ENCODE measurements around the gene ZBTB33.
A peak's percentile ranks its signal among the peaks of the same experiment; 100 is the strongest.

The ZBTB33 gene

DNA sequence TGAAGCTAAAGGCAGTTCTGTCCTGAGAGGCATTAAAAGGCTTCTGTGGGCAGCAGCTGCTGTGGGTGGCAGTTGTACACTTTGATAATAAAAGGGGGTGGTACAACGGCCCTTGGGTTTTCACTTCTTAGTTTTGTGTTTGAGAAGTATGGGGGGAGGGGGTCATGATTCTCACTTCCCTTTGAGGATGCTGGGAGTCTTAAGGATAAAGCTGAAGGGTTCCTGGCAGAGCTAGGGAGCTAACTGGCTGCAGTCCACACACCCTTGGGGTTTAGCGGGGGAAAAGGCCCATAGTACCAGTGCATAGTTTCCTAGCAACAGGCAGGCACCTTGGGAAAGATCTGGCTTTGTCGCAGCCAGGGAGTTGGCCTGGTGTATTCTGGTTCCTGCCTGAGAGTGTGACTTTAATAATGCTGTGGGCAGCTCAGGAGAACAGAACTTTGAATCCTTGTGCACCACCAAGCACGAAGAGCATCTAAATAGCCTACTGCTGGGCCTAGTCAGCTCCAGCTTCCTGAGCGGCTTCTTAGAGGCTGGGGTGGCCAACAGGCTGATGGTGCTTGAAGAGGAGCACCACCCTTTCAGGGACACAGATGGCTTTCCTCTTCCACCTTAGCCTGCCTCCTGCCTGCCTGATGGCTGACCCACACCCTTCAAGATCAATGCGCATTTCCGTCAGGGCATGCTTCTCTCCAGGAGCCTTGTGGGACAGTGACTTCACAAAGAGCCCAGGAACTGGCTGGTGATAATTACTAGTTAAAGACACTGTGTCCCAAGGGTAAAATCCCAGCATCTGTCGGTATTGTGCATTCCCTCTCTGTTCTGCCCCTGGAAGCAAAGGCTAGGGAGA lies 12.5 kb downstream of the ZBTB33 start:
- TF ChIP-seq Cebpa-rat (IDR thresholded peaks at IDR 0.05) = no peak
- Histone ChIP-seq H4K20me1 (0 out of 2 replicates have a peak, but pooled peaks cover 3% of the 10 kb centered on the region), H3K36me3 (no peaks in the 10 kb centered on the region), H3K4me2 (peak overlapping the region; percentile 75), H3K9ac (peak overlapping the region; percentile 30; the same call in 1 of the 2 replicates), H3K4me1 (peaks cover 42% of the 10 kb centered on the region), H3K27ac (peak overlapping the region; percentile 71), H3K9me3 (no peaks in the 10 kb centered on the region), H3K27me3 (no peaks in the 10 kb centered on the region), H3K4me3 (no peak overlapping the region; the same call in 1 of the 2 replicates)

GRCh38 chrX:120264341-120264740 lies 13.7 kb downstream of the ZBTB33 start:
- no peak for TF ChIP-seq Cebpa-rat (IDR thresholded peaks at IDR 0.05)
- Histone ChIP-seq H4K20me1 (no peaks in the 10 kb centered on the region), H3K36me3 (no peaks in the 10 kb centered on the region), H3K27ac (no peak overlapping the region), H3K9me3 (no peaks in the 10 kb centered on the region), H3K9ac (no peak overlapping the region), H3K4me2 (peak overlapping the region; percentile 75; the same call in 1 of the 2 replicates), H3K4me3 (no peak overlapping the region), H3K27me3 (no peaks in the 10 kb centered on the region), H3K4me1 (peaks cover 42% of the 10 kb centered on the region)

DNA sequence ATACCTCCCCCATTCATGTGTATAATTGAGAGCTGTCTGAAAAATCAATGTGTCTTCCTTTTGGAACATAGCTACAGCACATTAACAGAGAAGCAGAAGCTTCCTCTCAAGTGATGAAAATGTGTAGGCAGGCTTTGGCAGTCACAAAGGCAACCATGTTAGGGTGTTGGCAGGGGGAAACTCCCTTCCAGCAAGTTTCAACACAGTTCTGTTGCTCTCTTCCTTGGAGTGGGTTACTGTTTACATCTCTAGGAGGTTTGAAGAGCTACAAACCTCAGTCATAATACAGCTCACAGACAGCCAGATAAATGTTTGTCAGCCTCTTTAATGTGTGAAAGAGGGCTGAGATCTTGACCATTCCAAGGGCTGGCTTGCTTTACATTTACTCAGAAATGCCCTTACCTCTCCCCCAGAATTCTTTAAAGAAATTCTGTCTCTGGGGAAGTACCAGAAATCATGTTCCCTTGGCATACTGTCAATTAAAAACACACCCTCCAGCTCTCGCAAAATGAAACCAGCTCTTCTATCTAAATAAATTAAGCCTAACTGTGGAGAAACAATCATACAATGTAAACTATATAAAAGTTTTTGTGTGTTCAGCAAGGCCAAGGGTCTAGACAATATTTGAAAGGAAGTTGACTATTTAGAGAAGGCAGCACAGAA lies 18.9 kb downstream of the ZBTB33 start:
- H3K4me2 ChIP-seq = no peak overlapping the region
- no peaks in the 10 kb centered on the region for H4K20me1 ChIP-seq
- no peak overlapping the region for H3K27ac ChIP-seq
- H3K27me3 ChIP-seq = no peaks in the 10 kb centered on the region
- TF ChIP-seq Cebpa-rat (IDR thresholded peaks at IDR 0.05) = no peak
- no peaks in the 10 kb centered on the region for H3K9me3 ChIP-seq
- no peaks in the 10 kb centered on the region for H3K36me3 ChIP-seq
- no peak overlapping the region for H3K4me3 ChIP-seq
- no peak overlapping the region for H3K9ac ChIP-seq
- H3K4me1 ChIP-seq = 0 out of 2 replicates have a peak, but pooled peaks cover under 1% of the 10 kb centered on the region

DNA sequence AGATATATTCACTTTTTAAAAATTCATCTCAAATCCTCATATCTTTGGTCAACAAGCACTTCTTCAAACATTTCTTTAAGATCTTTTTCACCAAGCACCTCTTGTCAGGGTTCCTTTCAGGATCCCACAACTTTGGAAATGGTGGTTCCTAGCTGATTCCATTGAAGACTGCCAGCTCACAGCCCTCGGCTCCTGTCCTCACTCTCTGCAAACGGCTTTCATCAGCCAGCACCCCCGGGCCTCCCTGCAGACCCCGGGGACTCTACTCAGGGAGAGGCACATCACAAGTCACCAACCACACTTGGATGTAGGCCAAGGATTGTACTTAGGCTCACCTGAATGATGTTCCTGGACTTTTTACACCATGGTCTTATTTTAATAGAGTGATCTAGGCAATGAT lies 20.0 kb downstream of the ZBTB33 start:
- no peaks in the 10 kb centered on the region for H4K20me1 ChIP-seq
- no peak overlapping the region for H3K4me3 ChIP-seq
- H3K9ac ChIP-seq = no peak overlapping the region
- no peaks in the 10 kb centered on the region for H3K27me3 ChIP-seq
- H3K36me3 ChIP-seq = no peaks in the 10 kb centered on the region
- no peaks in the 10 kb centered on the region for H3K4me1 ChIP-seq
- no peak overlapping the region for H3K27ac ChIP-seq
- no peak for TF ChIP-seq Cebpa-rat (IDR thresholded peaks at IDR 0.05)
- no peaks in the 10 kb centered on the region for H3K9me3 ChIP-seq
- H3K4me2 ChIP-seq = no peak overlapping the region

DNA sequence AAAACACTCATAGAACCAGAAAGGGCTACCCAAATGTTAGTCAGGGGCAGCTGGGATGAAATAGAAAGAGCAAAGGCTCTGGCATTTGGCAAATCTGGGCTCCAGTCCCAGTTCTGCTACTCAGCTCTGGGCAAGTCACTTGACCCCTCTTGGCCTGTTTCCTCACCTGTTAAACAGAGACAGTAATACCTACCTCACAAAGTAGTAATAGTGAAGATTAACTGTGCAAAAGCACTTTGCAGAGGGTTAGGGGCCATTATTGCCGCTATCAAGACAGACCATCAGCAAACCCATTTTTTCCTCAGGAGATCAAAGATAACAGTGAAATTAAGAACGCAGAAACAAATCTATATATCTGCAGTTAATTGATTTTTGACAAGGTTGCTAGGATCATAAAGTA lies 20.6 kb downstream of the ZBTB33 start:
- no peak overlapping the region for H3K27ac ChIP-seq
- no peaks in the 10 kb centered on the region for H3K9me3 ChIP-seq
- no peak for TF ChIP-seq Cebpa-rat (IDR thresholded peaks at IDR 0.05)

DNA sequence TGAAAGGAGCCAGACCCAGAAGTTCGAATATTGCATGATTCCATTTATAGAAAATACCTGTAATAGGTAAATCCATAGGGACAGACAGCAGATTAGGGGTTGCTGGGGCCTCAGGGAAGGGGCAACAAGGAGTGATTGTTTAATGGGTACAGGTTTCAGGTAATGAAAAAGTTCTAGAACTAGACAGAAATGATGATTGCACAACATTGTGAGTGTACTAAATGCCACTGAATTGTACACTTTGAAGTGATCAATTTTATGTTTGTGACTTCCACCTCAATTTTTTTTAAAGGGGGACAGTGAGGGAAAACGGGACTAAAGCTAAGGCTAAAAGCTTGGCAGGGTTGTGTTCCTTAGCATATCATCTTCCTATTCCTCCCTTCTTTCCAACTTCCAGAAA lies 23.5 kb downstream of the ZBTB33 start:
- Histone ChIP-seq H3K4me1 (no peaks in the 10 kb centered on the region), H3K9ac (no peak overlapping the region), H3K4me2 (no peak overlapping the region), H3K36me3 (no peaks in the 10 kb centered on the region), H3K27ac (no peak overlapping the region), H3K9me3 (no peaks in the 10 kb centered on the region), H3K4me3 (no peak overlapping the region), H4K20me1 (no peaks in the 10 kb centered on the region), H3K27me3 (no peaks in the 10 kb centered on the region)
- TF ChIP-seq Cebpa-rat (IDR thresholded peaks at IDR 0.05) = peak; percentile 22; the same call in 1 of the 2 replicates

More for the DNA sequence above, 20.6 kb downstream of the ZBTB33 start:
- Histone ChIP-seq H3K4me3 (no peak overlapping the region), H4K20me1 (no peaks in the 10 kb centered on the region), H3K9ac (no peak overlapping the region), H3K4me2 (no peak overlapping the region), H3K27me3 (no peaks in the 10 kb centered on the region), H3K36me3 (no peaks in the 10 kb centered on the region), H3K4me1 (no peaks in the 10 kb centered on the region)

GRCh38 chrX:120274958-120275357 lies 24.3 kb downstream of the ZBTB33 start:
- no peak overlapping the region for H3K4me3 ChIP-seq
- H4K20me1 ChIP-seq = no peaks in the 10 kb centered on the region
- TF ChIP-seq Cebpa-rat (IDR thresholded peaks at IDR 0.05) = no peak
- H3K36me3 ChIP-seq = no peaks in the 10 kb centered on the region
- H3K9ac ChIP-seq = no peak overlapping the region
- no peaks in the 10 kb centered on the region for H3K9me3 ChIP-seq
- no peak overlapping the region for H3K4me2 ChIP-seq
- H3K4me1 ChIP-seq = no peaks in the 10 kb centered on the region
- no peak overlapping the region for H3K27ac ChIP-seq
- H3K27me3 ChIP-seq = no peaks in the 10 kb centered on the region

- Histone ChIP-seq H3K9ac (no peak overlapping the region), H3K4me2 (no peak overlapping the region), H3K27me3 (no peaks in the 10 kb centered on the region), H3K9me3 (no peaks in the 10 kb centered on the region; the same call in 1 of the 2 replicates), H3K36me3 (no peaks in the 10 kb centered on the region), H3K27ac (no peak overlapping the region), H3K4me3 (no peak overlapping the region), H3K4me1 (peaks cover 15% of the 10 kb centered on the region), H4K20me1 (no peaks in the 10 kb centered on the region)
- no peak for TF ChIP-seq Cebpa-rat (IDR thresholded peaks at IDR 0.05)
Observed at GRCh38 chrX:120281021-120281624, 30.5 kb downstream of the ZBTB33 start.

DNA sequence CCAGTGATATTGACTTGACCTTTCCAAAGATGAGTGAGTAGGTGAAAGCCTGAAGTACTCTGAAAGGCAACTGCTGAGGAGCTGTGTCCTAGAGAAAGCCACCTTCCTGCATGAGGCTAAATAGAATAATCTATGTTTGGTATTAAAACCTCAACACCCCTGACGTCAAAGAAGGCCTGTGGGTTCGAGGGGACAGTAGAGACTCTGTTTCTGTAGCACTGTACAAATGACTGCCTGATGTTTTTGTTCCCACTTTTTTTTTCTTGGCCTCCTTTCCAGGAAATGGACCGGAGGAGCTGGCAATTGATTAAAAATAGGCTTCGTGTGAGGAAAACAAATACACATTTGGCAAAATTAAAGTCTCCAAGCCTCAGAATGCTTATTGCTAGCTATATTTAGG lies 31.1 kb downstream of the ZBTB33 start:
- Histone ChIP-seq H3K4me3 (no peak overlapping the region), H4K20me1 (no peaks in the 10 kb centered on the region), H3K27me3 (no peaks in the 10 kb centered on the region), H3K4me2 (no peak overlapping the region), H3K27ac (no peak overlapping the region), H3K9me3 (no peaks in the 10 kb centered on the region; the same call in 1 of the 2 replicates), H3K4me1 (peaks cover 19% of the 10 kb centered on the region), H3K36me3 (no peaks in the 10 kb centered on the region), H3K9ac (no peak overlapping the region)
- TF ChIP-seq Cebpa-rat (IDR thresholded peaks at IDR 0.05) = no peak

GRCh38 chrX:120282697-120283096 lies 32.1 kb downstream of the ZBTB33 start:
- H3K4me2 ChIP-seq = peak overlapping the region; percentile 71

More at GRCh38 chrX:120282697-120283096, 32.1 kb downstream of the ZBTB33 start:
- no peak for TF ChIP-seq Cebpa-rat (IDR thresholded peaks at IDR 0.05)
- H3K27ac ChIP-seq = no peak overlapping the region
- H4K20me1 ChIP-seq = no peaks in the 10 kb centered on the region
- H3K9ac ChIP-seq = no peak overlapping the region
- H3K9me3 ChIP-seq = no peaks in the 10 kb centered on the region; the same call in 1 of the 2 replicates
- no peak overlapping the region for H3K4me3 ChIP-seq
- peaks cover 29% of the 10 kb centered on the region for H3K4me1 ChIP-seq
- H3K27me3 ChIP-seq = no peaks in the 10 kb centered on the region
- H3K36me3 ChIP-seq = no peaks in the 10 kb centered on the region

Measured in BLaER1 (cell line).